Mesenchymal stem cell (in vitro differentiated cells and primary cell): Measurements from ENCODE around the gene GFRAL.

Experiments
- DNase-seq: peaks from one replicate; pipeline ENCODE4 v3.0.0-alpha.2; 2013
- H2AFZ ChIP-seq: one replicate; pipeline ENCODE4 v1.6.1; 2013; ENCODE audit warnings: low read depth, mild to moderate bottlenecking, control low read depth, inconsistent platforms, low read length, moderate library complexity
- H2AK5ac ChIP-seq: 2 replicates; pipeline ENCODE4 v1.6.1; 2013; ENCODE audit warnings: low read length, moderate library complexity, mild to moderate bottlenecking, inconsistent platforms; ENCODE audit not compliant: severe bottlenecking
- H2BK120ac ChIP-seq: one replicate; pipeline ENCODE4 v1.6.1; 2013; ENCODE audit warnings: low read depth, mild to moderate bottlenecking, inconsistent platforms, low read length, moderate library complexity
- H2BK12ac ChIP-seq, 2 experiments: one replicate each; pipeline ENCODE4 v1.6.1; 2013; ENCODE audit warnings: inconsistent platforms in 2 of 2, low read length in 2 of 2, mild to moderate bottlenecking in 2 of 2, moderate library complexity in 2 of 2, control low read depth in 1 of 2
- H2BK15ac ChIP-seq: one replicate; pipeline ENCODE4 v1.6.1; 2013; ENCODE audit warnings: mild to moderate bottlenecking, low read depth, inconsistent platforms; ENCODE audit not compliant: poor library complexity, severe bottlenecking
- H2BK5ac ChIP-seq: 2 replicates; pipeline ENCODE4 v1.6.1; 2013; ENCODE audit warnings: low read depth, mild to moderate bottlenecking, low read length, control low read depth, inconsistent platforms; ENCODE audit not compliant: poor library complexity, severe bottlenecking
- H3K14ac ChIP-seq, 2 experiments: one replicate each; pipeline ENCODE4 v1.6.1; 2013; ENCODE audit warnings: inconsistent platforms in 2 of 2, low read length in 2 of 2, control low read depth in 1 of 2, mild to moderate bottlenecking in 1 of 2, moderate library complexity in 1 of 2
- H3K18ac ChIP-seq, 2 experiments: one replicate each; pipeline ENCODE4 v1.6.1; 2013; ENCODE audit warnings: inconsistent platforms in 2 of 2, low read length in 2 of 2, control low read depth in 1 of 2, low read depth in 1 of 2, mild to moderate bottlenecking in 1 of 2
- H3K23ac ChIP-seq, 2 experiments: one replicate each; pipeline ENCODE4 v1.6.1; 2013; ENCODE audit warnings: inconsistent platforms in 2 of 2, low read length in 2 of 2, mild to moderate bottlenecking in 2 of 2, moderate library complexity in 2 of 2, control low read depth in 1 of 2
- H3K27ac ChIP-seq: 2 replicates; pipeline ENCODE4 v1.5.1; 2013; ENCODE audit warnings: mild to moderate bottlenecking, moderate library complexity, low read length, control low read depth, inconsistent platforms; ENCODE audit not compliant: poor library complexity, severe bottlenecking
- H3K27me3 ChIP-seq, 2 experiments: 2 replicates each; pipeline versions ENCODE4 v1.6.1 to v1.7.0; 2013; ENCODE audit warnings: low read length in 2 of 2, mild to moderate bottlenecking in 2 of 2, moderate library complexity in 2 of 2, control low read depth in 1 of 2, inconsistent platforms in 1 of 2; ENCODE audit not compliant: control insufficient read depth in 1 of 2, insufficient read depth in 1 of 2
- H3K36me3 ChIP-seq, 2 experiments: 2 replicates each; pipeline versions ENCODE4 v1.6.1 to v1.7.0; 2013; ENCODE audit warnings: low read length in 2 of 2, control low read depth in 1 of 2, inconsistent platforms in 1 of 2, low read depth in 1 of 2, mild to moderate bottlenecking in 1 of 2; ENCODE audit not compliant: insufficient read depth in 2 of 2, control insufficient read depth in 1 of 2
- H3K4ac ChIP-seq, 2 experiments: one replicate each; pipeline ENCODE4 v1.6.1; 2013; ENCODE audit warnings: inconsistent platforms in 2 of 2, low read length in 2 of 2, mild to moderate bottlenecking in 2 of 2, moderate library complexity in 2 of 2, control low read depth in 1 of 2, low read depth in 1 of 2
- H3K4me1 ChIP-seq: 2 replicates; pipeline ENCODE4 v1.6.1; 2013; ENCODE audit warnings: low read depth, low read length, control low read depth; ENCODE audit not compliant: control insufficient read depth, insufficient read depth
- H3K4me2 ChIP-seq: 2 replicates; pipeline ENCODE4 v1.6.1; 2013; ENCODE audit warnings: low read length, mild to moderate bottlenecking, inconsistent platforms; ENCODE audit not compliant: poor library complexity, severe bottlenecking
- H3K4me3 ChIP-seq, 2 experiments: 2 replicates each; pipeline versions ENCODE4 v1.5.1 to v1.7.0; 2013; ENCODE audit warnings: low read length in 2 of 2, mild to moderate bottlenecking in 2 of 2, control low read depth in 1 of 2, low read depth in 1 of 2; ENCODE audit not compliant: insufficient read depth in 1 of 2
- H3K79me1 ChIP-seq: replicated peaks from 2 replicates; pipeline ENCODE4 v1.6.1; 2013; ENCODE audit warnings: mild to moderate bottlenecking, control low read depth, low read length, inconsistent platforms; ENCODE audit not compliant: poor library complexity, severe bottlenecking
- H3K9ac ChIP-seq: 2 replicates; pipeline ENCODE4 v1.7.0; 2013; ENCODE audit warnings: mild to moderate bottlenecking, low read length, moderate library complexity
- H3K9me3 ChIP-seq: 2 replicates; pipeline ENCODE4 v1.7.0; 2013; ENCODE audit warnings: mild to moderate bottlenecking, low read length; ENCODE audit not compliant: control insufficient read depth
- H4K8ac ChIP-seq: one replicate; pipeline ENCODE4 v1.6.1; 2013; ENCODE audit warnings: inconsistent platforms, mild to moderate bottlenecking, low read length, moderate library complexity
- H4K91ac ChIP-seq: one replicate; pipeline ENCODE4 v1.6.1; 2013; ENCODE audit warnings: mild to moderate bottlenecking, low read length, inconsistent platforms
- WGBS: methylation state at CpG from one replicate; pipeline ENCODE4 v1.1.7; 2013; ENCODE audit warnings: mixed read lengths; 5-methylcytosine and 5-hydroxymethylcytosine counted together

The GFRAL gene

DNA sequence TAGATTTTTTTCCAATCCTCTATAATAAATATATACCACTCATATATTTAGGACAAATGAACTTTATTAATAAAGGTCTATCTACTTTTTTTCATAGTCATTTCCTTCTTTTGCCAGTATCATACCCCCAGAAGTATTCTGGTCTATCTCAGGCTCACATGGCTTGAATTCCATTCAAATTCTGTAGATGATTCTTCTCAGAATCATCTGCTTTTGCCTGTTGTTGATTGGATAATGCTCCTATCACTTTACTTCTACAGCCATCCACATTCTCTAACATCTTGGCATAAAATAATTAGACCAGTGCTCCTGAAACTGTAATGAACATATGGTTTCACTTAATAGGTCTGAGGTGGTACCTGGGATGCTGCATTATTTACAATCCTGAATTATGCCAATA, 121.2 kb downstream of the GFRAL start:
- no peak overlapping the region for H2BK15ac ChIP-seq
- H3K4me2 ChIP-seq, result no peak overlapping the region
- no peak overlapping the region for H3K23ac ChIP-seq
- H3K9ac ChIP-seq, result no peak overlapping the region
- H2AFZ ChIP-seq, result no peak overlapping the region
- H3K79me1 ChIP-seq, result no peaks in the 10 kb centered on the region
- H2AK5ac ChIP-seq, result no peak overlapping the region
- H3K4me1 ChIP-seq, result no peaks in the 10 kb centered on the region
- no peak overlapping the region for H2BK12ac ChIP-seq
- H4K8ac ChIP-seq, result no peak overlapping the region
- no peaks in the 10 kb centered on the region for H3K9me3 ChIP-seq
- no peak overlapping the region for H2BK5ac ChIP-seq
- H3K14ac ChIP-seq, result no peak overlapping the region
- no peak overlapping the region for H3K18ac ChIP-seq
- no peak for DNase-seq
- no peak overlapping the region for H3K4me3 ChIP-seq
- no peaks in the 10 kb centered on the region for H3K36me3 ChIP-seq
- no peak overlapping the region for H4K91ac ChIP-seq
- H2BK120ac ChIP-seq, result no peak overlapping the region
- H3K4ac ChIP-seq, result no peak overlapping the region
- H3K27me3 ChIP-seq, result no peaks in the 10 kb centered on the region
- H3K27ac ChIP-seq, result no peak overlapping the region

DNA sequence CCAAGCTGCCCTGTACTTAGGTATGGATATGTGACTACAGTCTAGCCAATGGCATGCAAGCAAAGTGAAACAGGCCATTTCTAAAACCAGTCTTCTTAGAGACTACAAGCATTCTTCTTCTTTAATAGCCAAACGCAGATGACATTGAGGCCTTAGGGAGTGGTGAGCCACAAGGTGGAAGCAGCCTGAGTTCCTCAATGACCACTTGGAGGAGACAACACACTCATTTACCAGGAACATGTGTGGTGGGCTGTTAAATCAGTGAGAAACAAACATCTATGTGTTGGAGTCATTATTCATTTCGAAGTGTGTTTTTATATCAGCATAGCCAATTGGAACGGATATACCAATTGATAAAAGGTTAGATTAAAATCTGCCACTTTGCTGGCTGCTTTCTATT, 122.0 kb downstream of the GFRAL start:
- Histone ChIP-seq H3K27ac (no peak overlapping the region), H3K4ac (no peak overlapping the region), H3K14ac (no peak overlapping the region), H2AK5ac (no peak overlapping the region), H4K8ac (peak overlapping the region; percentile 42), H3K18ac (no peak overlapping the region), H3K79me1 (no peaks in the 10 kb centered on the region), H2BK120ac (no peak overlapping the region), H3K9ac (peak overlapping the region; percentile 4), H3K4me3 (no peak overlapping the region), H2BK15ac (no peak overlapping the region), H4K91ac (no peak overlapping the region), H3K36me3 (no peaks in the 10 kb centered on the region), H2BK5ac (no peak overlapping the region), H3K4me1 (no peaks in the 10 kb centered on the region), H2AFZ (no peak overlapping the region), H3K9me3 (no peaks in the 10 kb centered on the region), H3K27me3 (no peaks in the 10 kb centered on the region), H3K23ac (no peak overlapping the region), H2BK12ac (peak overlapping the region in 1 of 2 experiments; percentile 86), H3K4me2 (no peak overlapping the region)
- no peak for DNase-seq
- WGBS, result 92% methylated on average over 3 of the region's 3 CpGs

DNA sequence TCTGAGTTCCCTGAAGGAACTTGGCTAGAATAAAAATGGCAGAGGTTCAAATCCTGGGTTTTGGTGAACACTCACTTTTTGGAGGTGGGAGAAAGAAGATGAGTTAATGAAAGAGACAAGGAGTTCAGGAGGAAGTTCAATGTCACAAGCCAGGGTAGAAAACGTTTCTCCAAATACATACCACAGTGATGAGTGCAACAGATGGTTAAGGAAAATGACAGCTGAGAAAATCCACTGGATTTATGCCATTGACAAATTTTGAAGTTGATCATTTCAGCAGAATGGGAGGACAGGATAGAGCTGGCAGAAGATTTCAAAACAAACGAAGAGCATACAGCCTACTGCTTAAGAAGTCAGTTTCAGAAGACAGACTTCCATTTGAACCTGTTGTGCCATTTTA, 122.7 kb downstream of the GFRAL start:
- no peak overlapping the region for H2BK5ac ChIP-seq
- H3K36me3 ChIP-seq, result no peaks in the 10 kb centered on the region
- H3K27me3 ChIP-seq, result no peaks in the 10 kb centered on the region
- no peak overlapping the region for H3K18ac ChIP-seq
- H3K4me2 ChIP-seq, result no peak overlapping the region
- H2BK120ac ChIP-seq, result no peak overlapping the region
- no peak overlapping the region for H2BK12ac ChIP-seq
- H4K8ac ChIP-seq, result no peak overlapping the region
- H3K4me1 ChIP-seq, result no peaks in the 10 kb centered on the region
- no peak overlapping the region for H4K91ac ChIP-seq
- H3K9ac ChIP-seq, result no peak overlapping the region
- no peak overlapping the region for H2AK5ac ChIP-seq
- H3K27ac ChIP-seq, result no peak overlapping the region
- H3K23ac ChIP-seq, result no peak overlapping the region
- 71% methylated on average over 1 of the region's 2 CpGs for WGBS
- no peaks in the 10 kb centered on the region for H3K79me1 ChIP-seq
- H3K4ac ChIP-seq, result no peak overlapping the region
- H3K14ac ChIP-seq, result no peak overlapping the region
- no peaks in the 10 kb centered on the region for H3K9me3 ChIP-seq
- peak; percentile 28 for DNase-seq
- no peak overlapping the region for H2AFZ ChIP-seq
- no peak overlapping the region for H2BK15ac ChIP-seq
- H3K4me3 ChIP-seq, result no peak overlapping the region
